Neural crest cell (in vitro differentiated cells): ENCODE data around the gene BOD1L2. TPM values are rescaled to one million over a fixed set of nuclear protein-coding genes. Genes with fewer than 3 reads are reported as not detected.

Experiments used
- DNase-seq: peaks from one replicate; pipeline ENCODE4 v3.0.0; 2021; ENCODE audit warnings: low read depth, mixed read lengths, low spot score
- H3K27ac Mint-ChIP-seq: one replicate; pipeline ENCODE4 v1.8.0; 2021; ENCODE audit warnings: mild to moderate bottlenecking, mixed read lengths; ENCODE audit not compliant: unreplicated experiment
- H3K27me3 Mint-ChIP-seq: 2 replicates; pipeline ENCODE4 v1.8.0; 2021; ENCODE audit warnings: low read depth, mild to moderate bottlenecking, mixed read lengths
- H3K36me3 Mint-ChIP-seq: 2 replicates; pipeline ENCODE4 v1.8.0; 2021; ENCODE audit warnings: low read depth, mild to moderate bottlenecking, mixed read lengths
- H3K4me1 Mint-ChIP-seq: 2 replicates; pipeline ENCODE4 v1.8.0; 2021; ENCODE audit warnings: mixed read lengths
- H3K4me3 Mint-ChIP-seq: one replicate; pipeline ENCODE4 v1.8.0; 2021; ENCODE audit warnings: mild to moderate bottlenecking, mixed read lengths
- H3K9me3 Mint-ChIP-seq: 2 replicates; pipeline ENCODE4 v1.8.0; 2021; ENCODE audit warnings: mixed read lengths
- CTCF ChIP-seq: fragments of 200-600 bp; sonication (generic); conservative IDR thresholded peaks from 2 replicates; pipeline ENCODE4 v1.5.0; 2021; ENCODE audit warnings: antibody characterized with exemption, mild to moderate bottlenecking
- total RNA-seq: library from RNA; stranded (reverse); gene quantifications from 2 replicates; pipeline ENCODE4 v1.2.1, GENCODE V29; 2021

Gene BOD1L2
- total RNA-seq, 1 donor from 2014 or later: not detected

- peaks cover 6% of the 10 kb centered on the region for H3K4me1 Mint-ChIP-seq
- peak; percentile 46 for TF ChIP-seq CTCF
- peak overlapping the region; percentile 19 for H3K4me3 Mint-ChIP-seq
- peak; percentile 30 for DNase-seq
- no peaks in the 10 kb centered on the region for H3K36me3 Mint-ChIP-seq
- peaks cover 46% of the 10 kb centered on the region for H3K27me3 Mint-ChIP-seq
- no peaks in the 10 kb centered on the region for H3K9me3 Mint-ChIP-seq
- no peak overlapping the region for H3K27ac Mint-ChIP-seq
These were observed 25.3 kb upstream of the BOD1L2 start for GRCh38 chr18:57121542-57122112.

GRCh38 chr18:57122936-57123510 lies 23.9 kb upstream of the BOD1L2 start:
- no peak overlapping the region for H3K4me3 Mint-ChIP-seq

GRCh38 chr18:57125627-57126026 lies 21.3 kb upstream of the BOD1L2 start:
- no peak for TF ChIP-seq CTCF
- peaks cover 61% of the 10 kb centered on the region for H3K27me3 Mint-ChIP-seq
- no peak overlapping the region for H3K4me3 Mint-ChIP-seq
- H3K27ac Mint-ChIP-seq: no peak overlapping the region
- no peaks in the 10 kb centered on the region for H3K36me3 Mint-ChIP-seq
- peaks cover 6% of the 10 kb centered on the region for H3K4me1 Mint-ChIP-seq
- DNase-seq: no peak
- H3K9me3 Mint-ChIP-seq: no peaks in the 10 kb centered on the region

More at GRCh38 chr18:57122936-57123510, 23.9 kb upstream of the BOD1L2 start:
- H3K4me1 Mint-ChIP-seq: no peaks in the 10 kb centered on the region
- no peak for DNase-seq
- no peaks in the 10 kb centered on the region for H3K36me3 Mint-ChIP-seq
- no peaks in the 10 kb centered on the region for H3K9me3 Mint-ChIP-seq
- H3K27ac Mint-ChIP-seq: no peak overlapping the region
- no peak for TF ChIP-seq CTCF
- H3K27me3 Mint-ChIP-seq: peaks cover 53% of the 10 kb centered on the region

GRCh38 chr18:57128220-57128932 lies 18.5 kb upstream of the BOD1L2 start:
- Mint-ChIP-seq H3K4me3 (no peak overlapping the region), H3K27me3 (peaks cover 44% of the 10 kb centered on the region), H3K4me1 (peaks cover 6% of the 10 kb centered on the region), H3K36me3 (no peaks in the 10 kb centered on the region), H3K27ac (no peak overlapping the region), H3K9me3 (no peaks in the 10 kb centered on the region)
- TF ChIP-seq CTCF: no peak
- no peak for DNase-seq

- H3K4me3 Mint-ChIP-seq: no peak overlapping the region
- peaks cover 14% of the 10 kb centered on the region for H3K4me1 Mint-ChIP-seq
- TF ChIP-seq CTCF: no peak
- DNase-seq: no peak
- no peak overlapping the region for H3K27ac Mint-ChIP-seq
- H3K9me3 Mint-ChIP-seq: peaks cover 2% of the 10 kb centered on the region
- peaks cover 27% of the 10 kb centered on the region for H3K27me3 Mint-ChIP-seq
- no peaks in the 10 kb centered on the region for H3K36me3 Mint-ChIP-seq
These were observed 15.8 kb upstream of the BOD1L2 start for GRCh38 chr18:57131101-57131500.
